HG03442 (cell line): Measurements from ENCODE around the gene RHBDD1.

Experiments
- ATAC-seq: cut with Tn5 transposase; IDR thresholded peaks from one replicate; pipeline ENCODE4 v1.9.1; 2021; ENCODE audit warnings: mild to moderate bottlenecking, moderate library complexity; ENCODE audit not compliant: unreplicated experiment

The RHBDD1 gene

DNA sequence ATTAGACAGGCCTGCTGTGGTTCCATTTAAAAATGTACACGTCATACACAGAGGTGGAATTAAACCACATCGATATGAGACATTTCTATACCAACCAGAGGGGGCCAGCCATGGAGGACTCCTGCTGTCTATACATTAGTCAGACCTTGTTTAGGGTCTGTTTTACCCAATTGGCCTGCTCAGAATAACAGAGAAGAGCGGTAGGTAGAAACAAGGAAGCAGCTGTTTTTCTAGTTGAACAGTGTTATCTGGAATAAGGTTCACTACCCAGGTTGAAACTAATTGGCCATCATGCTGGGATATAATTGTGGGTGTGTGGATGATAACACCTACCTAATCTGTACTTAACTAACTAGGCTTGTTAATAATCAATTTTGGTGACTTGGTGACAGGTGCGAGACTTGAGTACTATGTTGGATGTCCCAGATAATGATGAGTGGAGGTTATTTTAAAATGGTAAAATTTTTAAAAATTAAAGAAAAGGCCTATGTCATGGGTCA lies 47.5 kb downstream of the RHBDD1 start:
- no peak for ATAC-seq

DNA sequence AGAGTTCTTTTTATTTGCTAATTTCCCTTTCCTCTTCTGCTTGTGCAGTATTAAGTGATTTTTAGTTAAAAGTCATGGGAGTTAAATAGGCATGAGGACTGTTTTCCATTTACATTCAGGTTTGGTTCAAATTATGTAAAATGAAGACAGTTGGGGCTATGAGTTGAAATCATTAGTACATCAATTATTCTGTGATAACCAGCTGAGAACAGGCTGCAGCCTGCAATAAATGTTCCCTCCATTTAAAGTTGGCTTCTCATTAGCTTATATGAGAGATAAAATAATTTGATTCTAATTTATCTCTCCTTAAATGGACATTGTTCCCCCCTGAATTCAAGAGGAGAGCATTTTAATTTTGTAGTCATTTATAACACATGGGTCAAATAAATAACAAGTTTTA lies 48.3 kb downstream of the RHBDD1 start:
- no peak for ATAC-seq

DNA sequence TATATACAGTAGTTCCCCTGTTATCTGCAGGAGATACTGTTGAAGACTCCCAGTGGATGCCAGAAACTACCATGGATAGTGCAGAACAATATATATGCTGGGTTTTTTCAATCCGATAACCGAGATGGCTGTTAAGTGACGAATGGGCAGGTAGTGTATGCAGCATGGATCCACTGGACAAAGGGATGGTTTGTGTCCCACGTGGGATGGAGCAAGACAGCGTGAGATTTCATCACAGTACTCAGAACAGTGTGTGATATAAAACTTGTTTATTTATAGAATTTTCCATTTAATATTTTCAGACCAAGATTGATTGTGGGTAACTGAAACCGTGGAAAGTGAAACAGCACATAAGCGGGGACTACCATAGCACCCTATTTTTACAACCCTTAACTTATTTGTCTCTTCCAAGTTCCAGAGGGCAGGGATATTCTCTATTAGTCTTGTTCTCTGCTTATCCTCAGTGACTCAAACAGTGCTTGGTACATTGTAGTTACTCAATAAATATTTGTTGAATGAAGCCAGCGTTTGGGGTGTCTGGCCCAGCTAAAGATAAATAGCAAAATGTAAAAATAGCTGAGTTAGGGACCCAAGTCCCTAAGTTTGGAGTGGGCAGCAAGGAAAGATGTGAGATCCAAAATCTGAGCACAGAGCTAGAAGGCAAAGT lies 50.0 kb downstream of the RHBDD1 start:
- no peak for ATAC-seq

DNA sequence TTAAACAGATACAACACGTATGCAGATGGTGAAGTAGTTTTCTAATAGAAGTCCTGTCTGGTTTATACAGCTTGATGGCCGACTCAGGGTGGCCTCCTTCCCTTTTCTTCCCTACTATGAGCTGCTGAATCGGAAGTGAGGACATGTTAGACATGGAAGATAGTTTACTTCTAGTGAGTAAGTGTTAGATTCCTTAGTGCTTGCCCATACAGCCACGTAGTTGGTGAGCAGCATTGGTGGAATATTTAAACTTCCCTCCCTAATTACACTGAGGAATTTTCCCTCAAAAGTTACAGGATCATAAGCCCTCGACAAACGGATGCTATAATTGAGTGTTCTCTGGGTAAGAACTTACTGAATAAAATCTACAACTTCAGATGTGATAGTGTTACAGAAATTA lies 52.1 kb downstream of the RHBDD1 start:
- ATAC-seq: no peak

DNA sequence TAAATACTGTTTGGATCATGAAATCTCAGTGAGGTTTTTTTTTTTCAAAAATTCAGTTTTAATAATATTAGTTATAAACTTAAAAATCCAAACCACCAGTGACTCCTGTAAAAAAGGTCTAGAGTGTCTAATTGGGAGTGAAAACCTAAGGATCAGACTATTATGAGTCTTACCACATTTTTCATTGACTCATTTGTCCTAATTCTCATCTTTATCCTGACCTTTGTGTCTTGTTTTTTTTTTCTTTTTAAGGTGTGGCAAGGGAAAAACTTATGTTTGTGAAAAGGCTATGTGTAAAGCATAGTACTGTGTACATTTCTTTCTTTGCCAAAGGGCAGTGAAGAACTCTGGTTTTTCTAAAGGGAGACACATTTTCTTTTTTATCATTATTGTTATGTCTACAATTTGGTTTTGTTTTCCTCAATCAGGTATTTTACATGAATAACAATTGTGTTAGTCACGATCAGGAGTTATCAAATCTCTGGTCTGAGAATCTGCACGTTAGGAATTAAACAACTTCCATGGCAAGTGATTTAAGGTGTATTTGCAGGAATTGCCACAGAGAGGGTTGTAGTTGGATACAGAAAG lies 52.6 kb downstream of the RHBDD1 start:
- ATAC-seq: no peak

DNA sequence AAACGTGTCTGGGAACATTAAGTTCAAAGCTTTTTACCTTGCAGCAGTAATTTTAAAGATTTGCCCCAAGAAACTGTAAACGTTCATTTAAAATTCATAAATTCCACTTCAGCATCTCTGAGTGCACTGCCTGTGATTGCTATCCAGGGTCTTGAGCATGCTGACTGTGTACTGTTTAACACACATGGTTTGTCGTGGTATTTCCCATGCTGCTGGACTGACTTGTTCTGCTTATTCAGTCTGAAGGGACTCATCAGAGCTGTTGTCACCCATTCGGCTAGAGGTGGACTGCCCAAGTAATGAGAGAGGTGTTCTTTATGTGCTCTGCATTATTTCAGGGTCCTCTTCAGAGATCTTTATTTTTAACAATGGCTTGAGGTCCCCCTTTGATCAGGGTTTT lies 53.1 kb downstream of the RHBDD1 start:
- ATAC-seq: no peak

DNA sequence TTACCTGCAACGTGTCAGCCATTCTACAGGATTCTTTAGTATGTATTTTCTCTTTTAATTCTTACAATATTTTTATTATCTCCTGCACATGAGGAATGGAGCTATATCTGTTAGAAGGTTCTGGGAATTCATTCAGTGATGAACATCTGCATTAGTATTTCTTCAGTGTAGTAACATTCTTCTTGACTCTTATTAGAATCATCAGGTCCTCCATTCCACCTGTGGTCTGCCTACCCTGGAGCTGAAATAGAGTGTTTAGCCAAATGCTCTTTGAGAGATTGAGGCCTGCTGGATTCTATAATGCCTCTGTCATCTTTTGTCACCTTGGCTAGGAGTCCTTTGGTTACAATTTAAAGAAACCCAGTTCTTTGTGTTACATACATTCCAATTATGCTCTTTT lies 54.4 kb downstream of the RHBDD1 start:
- no peak for ATAC-seq

DNA sequence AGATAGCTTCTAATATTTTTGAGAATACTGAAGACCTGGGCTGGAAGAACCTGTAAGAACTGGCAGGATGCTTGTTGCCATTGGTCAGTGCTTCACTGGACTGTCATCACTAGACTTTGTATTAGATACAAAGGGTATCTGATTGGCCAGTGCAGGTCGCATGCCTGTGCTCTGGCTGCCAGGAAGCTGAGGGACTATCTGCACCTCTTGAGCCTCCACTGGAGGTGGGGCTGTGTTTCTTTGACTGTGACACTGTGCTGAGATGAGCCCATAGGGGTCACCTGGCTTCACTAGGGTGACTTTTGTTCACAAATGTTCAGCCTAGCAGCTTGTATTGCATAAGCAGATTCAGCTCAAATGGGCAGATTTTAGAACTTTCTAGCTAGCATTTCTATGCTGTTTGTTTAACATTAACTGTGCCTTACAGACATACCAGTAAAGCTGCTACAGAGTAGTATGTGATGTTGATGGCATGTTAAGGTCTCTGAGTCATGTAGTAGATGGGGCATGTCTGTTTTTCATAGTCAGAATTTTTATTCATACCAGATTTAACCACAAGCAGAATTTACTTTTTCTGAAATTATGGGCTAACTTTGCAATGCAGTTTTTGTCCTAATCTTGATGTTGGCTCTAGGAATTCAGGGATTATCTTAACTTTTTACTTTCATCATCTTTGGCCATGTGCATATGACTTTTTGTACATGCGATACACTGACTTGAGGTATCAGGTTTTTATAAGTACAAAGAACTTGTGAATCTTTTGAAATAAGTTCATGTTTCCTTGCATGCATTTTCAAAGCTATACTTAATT lies 56.1 kb downstream of the RHBDD1 start:
- ATAC-seq: no peak

DNA sequence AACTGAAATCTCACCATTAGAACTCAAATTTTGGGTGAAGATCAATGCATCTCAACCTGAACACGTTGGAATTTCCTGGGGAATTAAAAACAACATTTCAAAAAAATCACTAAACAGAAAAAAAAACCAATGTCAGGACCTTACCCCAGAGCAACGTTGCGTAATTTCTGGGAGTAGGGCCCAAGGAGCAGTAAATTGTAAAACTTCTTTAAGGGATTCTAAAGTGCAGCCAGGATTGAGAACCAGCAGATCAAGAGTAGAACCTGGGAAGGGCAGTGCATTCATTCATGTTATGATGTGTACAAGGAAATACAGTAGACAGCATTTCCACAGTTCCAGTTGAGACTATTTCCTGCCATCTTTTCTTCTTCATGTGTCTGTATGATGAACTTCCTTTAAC lies 56.9 kb downstream of the RHBDD1 start:
- no peak for ATAC-seq

DNA sequence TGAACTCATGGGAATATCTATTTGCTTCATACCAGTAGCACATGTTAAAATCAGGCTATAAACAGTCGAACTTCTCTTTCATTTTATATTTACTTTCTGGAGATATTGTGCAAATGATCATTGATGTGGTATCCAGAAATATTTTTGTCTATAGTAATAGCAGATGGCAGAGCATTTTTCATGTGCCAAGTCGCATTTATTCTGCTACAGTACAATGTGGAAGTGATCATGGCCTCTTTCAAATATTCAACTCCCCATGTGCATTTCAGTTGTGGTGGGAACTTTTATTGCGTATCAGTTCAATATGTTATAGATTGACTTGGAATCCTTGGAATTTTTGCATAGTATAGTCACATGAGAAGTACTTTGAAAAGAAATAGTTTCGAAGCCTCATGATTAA lies 57.4 kb downstream of the RHBDD1 start:
- no peak for ATAC-seq

DNA sequence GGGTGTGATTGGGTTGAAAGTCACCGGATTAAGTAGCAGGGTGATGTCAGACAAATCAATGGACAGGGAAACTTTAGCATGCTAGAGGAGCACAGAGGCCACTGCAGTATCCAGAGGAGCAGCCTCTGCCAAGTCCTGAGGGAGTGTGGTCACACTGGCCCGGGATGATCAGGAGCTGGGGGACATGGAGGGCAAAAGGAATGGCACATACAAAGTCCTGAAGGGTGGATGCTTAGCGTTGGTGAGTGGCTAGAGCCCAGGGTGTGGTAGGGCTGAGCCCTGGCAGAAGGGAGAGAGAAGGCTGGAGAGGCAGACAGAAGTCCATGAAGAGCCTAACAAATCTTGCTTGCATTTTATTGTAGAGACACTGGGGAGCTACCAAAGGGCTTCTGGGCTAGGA lies 58.9 kb downstream of the RHBDD1 start:
- no peak for ATAC-seq

DNA sequence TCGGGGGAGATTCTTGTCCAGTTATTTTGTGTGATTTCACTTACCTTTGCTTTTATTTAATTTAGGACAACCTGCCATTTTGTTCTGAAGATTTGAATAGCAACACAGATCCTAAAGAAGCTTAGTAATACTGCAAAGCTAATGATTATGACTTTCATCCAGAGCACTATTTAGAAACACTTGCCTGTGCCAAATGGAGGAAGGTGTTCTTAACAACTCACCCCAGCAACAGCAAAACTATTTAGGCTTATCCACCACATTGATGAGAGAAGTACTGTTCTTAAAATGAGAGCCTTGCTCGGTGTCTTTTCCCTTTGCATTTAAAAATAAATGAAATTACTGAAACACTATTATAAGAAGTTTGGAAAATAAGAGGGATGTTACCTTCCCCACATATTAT lies 59.7 kb downstream of the RHBDD1 start:
- ATAC-seq: no peak

DNA sequence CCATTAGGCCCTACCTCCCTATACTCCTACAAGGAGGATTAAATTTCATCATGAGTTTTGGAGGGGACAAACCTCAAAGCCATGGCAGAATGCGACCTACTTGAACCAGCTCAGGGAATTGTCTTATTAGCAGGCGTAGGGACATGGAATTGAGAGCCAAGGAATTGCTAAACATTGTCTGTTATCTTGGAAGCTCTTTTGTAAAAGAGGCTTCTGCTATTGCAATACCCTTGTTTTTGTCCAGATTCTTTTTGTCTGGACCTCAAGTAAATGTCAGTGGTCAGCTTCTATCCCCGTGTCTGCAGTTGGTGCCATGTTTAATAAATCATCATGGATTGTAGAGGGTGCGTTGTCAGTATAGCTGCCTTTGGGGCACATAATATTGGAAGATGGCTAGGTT lies 62.3 kb downstream of the RHBDD1 start:
- ATAC-seq: no peak

DNA sequence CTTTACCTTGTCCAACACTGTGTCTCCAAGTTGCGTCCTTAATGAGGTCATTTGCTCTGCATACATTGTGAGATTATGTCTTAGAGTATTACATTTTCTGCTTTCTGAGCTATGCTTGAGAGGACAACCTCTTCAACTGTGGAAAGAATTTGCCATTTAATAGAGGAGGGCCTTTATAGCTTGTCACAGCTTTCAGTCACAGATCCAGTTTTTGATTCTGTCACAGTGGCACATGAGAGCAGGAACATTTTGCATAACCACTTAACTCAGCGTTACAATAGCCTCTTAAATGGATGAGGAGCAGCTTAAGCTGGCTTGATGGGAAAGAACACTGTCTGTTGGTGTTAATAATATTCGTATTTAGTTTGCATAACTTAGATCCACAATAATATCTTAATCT lies 63.0 kb downstream of the RHBDD1 start:
- ATAC-seq: no peak

DNA sequence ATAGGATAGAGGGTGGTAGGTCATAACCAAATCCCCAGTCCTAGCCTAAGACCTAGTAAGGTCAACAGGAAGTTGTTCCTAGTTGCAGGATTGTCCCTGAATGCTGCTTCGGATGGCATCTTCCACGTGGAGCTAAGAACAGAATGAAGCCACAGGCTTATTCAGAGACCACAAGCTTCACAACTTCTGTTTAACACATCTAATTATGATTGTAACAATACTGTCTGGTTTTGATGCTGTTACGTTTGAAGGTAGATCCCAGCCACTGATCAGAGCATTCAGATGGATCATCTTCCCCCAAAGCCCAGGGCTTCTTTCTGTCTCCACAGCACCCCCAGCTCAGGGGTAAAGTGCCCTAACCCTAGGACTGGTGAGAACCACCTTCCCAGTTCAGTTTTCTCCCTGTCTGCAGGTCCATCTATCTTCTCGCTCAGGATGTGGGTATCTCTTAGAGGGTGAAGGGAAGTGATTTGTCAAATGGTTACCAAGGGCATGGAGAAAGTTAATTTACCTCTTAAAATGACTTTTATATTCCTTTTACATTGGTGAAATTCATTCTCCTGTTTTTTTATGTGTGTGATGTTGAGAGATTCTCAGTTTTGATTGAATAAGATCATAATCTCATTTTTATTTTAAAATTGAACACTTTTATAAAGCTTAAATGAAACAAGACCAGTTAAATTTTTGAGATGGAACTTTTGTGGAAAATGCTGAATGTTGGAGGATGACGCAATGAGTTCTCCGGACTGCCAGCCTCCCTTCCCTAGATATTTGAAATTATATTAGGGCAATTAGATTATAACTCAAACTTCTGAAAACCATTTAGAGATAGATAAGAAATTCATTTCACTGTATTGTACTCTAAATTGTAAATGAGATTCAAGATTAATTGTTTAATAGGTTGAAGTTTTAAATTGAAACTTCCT lies 66.5 kb downstream of the RHBDD1 start:
- ATAC-seq: no peak

DNA sequence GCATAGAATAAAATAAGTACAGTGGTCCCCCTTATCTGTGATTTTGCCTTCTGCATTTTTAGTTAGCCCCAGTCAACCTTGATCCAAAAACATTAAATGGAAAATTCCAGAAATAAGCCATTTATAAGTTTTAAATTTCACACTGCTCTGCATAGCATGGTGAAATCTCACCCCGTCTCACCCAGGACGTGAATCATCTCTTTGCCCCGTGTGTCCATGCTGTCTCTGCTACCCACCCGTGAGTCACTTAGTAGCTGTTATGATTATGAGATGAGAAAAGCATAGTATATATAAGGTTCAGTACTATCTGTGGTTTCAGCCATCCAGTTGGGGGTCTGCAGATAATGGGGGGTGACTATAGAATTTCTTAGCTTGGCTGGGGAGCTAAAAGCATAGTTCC lies 67.3 kb downstream of the RHBDD1 start:
- ATAC-seq: no peak

DNA sequence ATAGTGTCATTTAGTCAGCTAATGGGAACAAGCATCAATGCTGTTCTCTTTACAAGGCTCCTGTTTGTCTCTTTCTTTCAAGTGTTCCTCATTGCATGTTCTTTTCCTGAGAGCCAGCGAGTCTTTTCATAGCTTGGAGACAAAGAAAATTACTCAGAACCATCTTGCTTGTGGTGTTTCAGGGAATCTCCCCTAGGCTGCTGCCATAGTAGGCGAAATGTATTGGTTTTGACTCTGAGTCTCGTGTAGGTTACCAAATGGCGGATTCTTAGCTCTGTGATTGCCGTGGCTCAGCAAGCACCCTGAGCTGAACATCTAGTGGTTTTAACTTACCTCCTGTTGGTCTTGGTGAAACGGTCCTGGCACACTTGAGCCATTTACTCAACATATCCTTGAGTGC lies 68.7 kb downstream of the RHBDD1 start:
- ATAC-seq: peak; percentile 65

DNA sequence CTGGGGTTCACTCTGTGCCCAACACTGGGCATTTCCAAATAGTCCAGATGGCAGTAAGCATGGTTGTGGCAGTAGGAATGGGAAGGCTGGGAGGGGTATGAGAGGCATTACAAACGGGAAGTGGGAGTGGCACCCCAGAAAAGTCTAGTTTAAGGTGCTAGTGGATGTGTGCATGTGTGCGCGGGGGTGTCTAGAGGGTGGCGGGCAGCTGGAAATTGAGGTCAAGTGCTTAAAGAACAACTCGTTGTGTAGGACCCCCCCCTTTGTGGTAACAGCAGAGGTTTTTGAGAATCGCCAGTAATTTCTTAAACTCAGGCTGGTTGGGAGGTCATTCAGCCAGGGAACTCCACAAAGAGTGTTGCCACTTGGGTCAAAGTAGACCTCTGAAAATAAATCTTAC lies 69.9 kb downstream of the RHBDD1 start:
- peak; percentile 9 for ATAC-seq

DNA sequence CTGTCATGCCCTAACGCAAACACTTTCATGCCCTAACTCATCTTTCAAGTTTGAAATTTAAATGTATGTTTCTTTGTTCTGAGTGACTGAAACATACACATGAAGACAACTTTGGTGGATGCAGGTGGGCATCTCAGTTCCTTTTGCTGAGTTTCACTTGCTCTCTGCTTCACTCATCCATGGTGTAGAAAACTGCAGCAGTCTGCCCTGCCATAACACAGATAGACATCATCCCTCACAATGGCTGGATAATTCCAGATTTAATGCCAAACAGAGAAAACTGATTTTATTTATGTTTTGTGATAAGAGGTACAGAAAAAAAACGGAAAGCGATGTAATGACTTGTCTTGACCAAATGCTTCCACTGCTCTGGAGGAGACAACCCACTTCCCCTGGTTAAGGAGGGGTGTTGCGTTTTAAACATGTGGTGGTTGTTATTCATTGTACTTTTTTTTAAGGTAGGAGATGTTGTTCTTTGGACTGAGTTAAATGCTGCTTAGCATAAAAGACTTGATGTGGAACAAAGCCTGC lies 70.4 kb downstream of the RHBDD1 start:
- peak; percentile 75 for ATAC-seq

DNA sequence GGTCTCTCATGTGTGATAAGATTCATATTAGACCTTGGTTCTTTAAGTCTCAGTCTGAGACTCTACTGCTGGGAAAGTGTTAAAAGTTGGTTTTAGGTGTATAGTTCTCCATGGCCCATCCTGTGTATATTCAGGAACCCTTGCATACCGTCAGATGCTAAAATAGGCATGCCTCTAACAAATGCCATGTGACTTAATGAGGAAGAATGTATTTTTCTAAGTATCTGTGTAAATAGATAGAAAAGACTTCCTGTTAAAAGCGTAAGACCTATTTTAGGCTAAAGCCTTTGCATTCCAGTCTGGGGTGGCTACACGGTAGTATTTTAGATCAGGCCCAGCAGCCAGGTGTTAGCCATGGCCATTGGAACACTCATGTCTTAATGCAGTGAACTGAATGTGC lies 73.3 kb downstream of the RHBDD1 start:
- ATAC-seq: no peak

DNA sequence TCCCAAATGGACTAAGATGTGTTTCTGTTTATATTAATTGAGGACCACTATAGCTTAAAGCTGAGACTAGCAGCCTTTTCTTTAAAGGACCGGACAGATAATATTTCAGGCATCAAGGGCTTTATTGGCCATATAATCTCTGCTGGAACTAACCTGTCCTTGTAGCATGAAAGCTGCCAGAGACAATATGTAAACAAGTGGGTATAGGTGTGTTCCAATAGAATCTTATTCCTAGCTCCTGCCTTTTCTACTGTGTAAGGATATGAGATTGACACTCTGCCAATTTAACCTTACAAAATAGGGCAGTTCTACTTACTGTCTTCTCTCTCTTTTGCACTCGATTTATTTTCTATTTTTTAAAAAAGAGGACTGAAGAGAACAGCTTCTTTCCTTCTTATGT lies 74.0 kb downstream of the RHBDD1 start:
- no peak for ATAC-seq
